SK-N-MC (cell line): ENCODE results near the gene LIMK1.

Experiments used
- EZH2 ChIP-seq: fragments of 200-600 bp; sonication (generic); IDR thresholded peaks from one replicate; pipeline ENCODE4 v1.6.1; 2017; ENCODE audit warnings: antibody characterized with exemption
- POLR2AphosphoS5 ChIP-seq: IDR thresholded peaks from 2 replicates; pipeline ENCODE4 v1.6.1; 2012; ENCODE audit warnings: mild to moderate bottlenecking, low read depth, low read length, borderline replicate concordance

- TF ChIP-seq EZH2 (no peak), POLR2AphosphoS5 (no peak)
Observed at GRCh38 chr7:74074770-74075169, 8.8 kb upstream of the LIMK1 start.
